Germinal center (tissue), 1 donor: Measurements from ENCODE around the gene RSPH3.
"Not testable (repeated sequence)": the region's sequence is repeated elsewhere in the genome, so short reads cannot be mapped to it uniquely, and the experiment has no call there.

Experiments
- DNase-seq: peaks from one replicate; pipeline ENCODE4 v3.0.0; 2012; ENCODE audit warnings: mixed read lengths, low spot score

The RSPH3 gene

GRCh38 chr6:158972241-158973233 is 27.5 kb downstream of the RSPH3 start:
- DNase-seq, result peak; percentile 52

DNA sequence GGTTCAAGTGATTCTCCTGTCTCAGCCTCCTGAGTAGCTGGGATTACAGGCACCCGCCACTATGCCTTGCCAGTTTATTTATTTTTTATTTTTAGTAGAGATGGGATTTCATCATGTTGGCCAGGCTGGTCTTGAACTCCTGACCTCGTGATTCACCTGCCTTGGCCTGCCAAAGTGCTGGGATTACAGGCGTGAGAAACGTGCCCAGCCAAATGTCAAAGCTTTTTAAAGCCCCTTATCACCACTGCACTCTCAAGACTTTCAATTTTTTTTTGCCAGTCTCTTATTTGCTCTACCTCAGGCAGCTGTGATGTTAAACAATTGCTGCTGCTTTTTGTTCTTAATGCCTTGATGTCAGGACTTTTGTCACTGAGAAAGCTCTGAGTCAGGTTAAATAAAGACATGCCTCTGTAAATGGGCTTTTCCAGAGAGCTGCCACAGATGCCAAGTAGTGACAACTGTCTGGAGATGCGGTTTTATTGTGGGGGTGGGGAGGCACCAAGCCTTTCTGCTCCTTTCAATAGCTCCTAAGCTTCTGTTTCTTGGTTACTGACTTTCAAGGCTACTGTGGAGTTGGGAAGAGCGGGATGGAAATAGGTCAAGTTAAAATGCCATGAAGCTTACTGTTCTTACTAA is 29.2 kb downstream of the RSPH3 start:
- DNase-seq, result no peak

DNA sequence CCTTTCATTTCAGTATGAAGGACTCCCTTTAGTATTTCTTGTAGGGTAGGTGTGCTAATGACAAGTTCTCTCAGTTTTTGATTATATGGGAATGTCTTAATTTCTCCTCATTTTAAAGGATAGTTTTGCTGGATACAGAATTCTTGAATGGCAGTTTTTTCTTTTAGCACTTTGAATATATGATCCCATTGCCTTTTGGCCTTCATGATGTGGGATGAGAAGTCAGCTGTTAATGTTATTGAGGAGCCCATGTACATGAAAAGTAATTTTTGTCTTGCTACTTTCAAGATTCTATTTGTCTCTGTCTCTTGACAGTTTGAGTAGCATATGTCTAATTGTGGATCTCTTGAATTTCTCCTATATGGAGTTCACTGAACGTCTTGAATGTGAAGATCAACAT is 30.9 kb downstream of the RSPH3 start:
- DNase-seq, result no peak

DNA sequence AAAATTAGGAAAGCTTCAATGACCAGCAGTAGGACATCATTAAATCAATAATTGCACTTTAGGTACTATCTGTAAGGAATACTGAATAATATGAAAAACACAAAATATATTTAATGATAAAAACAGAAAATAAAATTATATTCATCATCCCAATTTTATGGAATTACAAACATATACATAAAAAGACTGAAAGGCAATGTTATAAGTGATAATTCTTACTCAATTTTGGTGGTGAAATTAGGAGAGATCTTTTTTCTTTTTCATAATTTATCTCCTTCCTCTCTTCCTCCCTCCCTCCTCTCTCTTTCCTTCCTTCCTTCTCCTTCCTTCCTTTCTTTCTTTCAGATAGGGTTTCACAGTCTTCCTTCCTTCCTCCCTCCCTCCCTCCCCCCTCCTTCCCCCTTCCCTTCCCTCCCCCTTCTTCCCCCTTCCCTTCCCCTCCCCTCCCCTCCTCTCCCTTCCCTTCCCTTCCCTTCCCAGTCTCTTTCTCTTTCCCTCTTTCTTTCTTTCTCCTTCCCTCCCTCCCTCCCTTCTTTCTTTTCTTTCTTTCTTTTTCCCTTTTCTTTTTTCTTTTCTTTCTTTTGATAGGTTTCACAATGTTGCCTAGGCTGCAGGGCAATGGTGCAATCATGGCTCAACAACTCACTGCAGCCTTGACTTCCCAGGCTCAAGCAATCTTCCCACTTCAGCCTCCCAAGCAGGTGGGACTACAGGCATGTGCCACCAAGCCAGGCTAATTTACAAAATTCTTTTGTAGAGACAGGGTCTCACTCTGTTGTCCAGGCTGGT is 36.8 kb downstream of the RSPH3 start:
- DNase-seq, result no peak

- no peak for DNase-seq
Measured at GRCh38 chr6:158962371-158962770, 37.6 kb downstream of the RSPH3 start.

GRCh38 chr6:158960026-158960425 is 40.0 kb downstream of the RSPH3 start:
- DNase-seq, result no peak

DNA sequence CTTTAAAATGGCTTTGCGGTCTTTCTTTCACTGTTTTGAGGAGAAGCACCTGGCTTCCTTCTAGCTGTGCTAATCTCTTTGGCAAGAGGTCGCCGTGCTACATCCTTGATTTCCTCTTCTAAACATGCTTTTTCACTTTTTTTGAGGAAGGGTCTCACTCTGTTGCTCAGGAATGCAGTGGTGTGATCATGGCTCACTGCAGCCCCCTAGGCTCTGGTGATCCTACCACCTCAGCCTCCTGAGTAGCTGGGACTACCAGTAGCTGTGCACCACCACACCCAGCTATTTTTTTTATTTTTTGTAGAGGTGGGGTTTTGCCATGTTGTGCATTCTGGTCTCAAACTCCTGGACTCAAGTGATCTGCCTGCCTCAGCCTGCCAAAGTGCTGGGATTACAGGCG is 40.5 kb downstream of the RSPH3 start:
- no peak for DNase-seq

GRCh38 chr6:158958504-158959386 is 41.3 kb downstream of the RSPH3 start:
- DNase-seq, result peak; percentile 21

DNA sequence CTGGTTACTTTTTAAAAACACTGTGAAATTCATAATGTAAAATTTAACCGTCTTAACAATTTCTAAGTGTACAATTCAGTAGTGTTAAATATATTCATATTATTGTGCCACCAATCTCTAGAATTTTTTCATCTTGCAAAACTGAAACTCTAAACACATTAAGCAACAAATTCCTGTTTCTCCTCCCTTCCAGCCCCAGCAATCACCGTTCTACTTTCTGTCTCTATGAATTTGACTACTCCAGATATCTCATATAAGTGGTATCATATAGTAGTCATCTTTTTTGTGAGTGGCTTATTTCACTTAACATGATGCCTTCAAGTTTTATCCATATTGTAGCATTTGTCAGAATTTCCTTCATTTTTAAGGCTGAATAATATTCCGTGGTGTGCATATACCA is 44.7 kb downstream of the RSPH3 start:
- no peak for DNase-seq

- no peak for DNase-seq
Measured at GRCh38 chr6:158954753-158955152, 45.2 kb downstream of the RSPH3 start.

GRCh38 chr6:158952011-158952410 is 48.0 kb downstream of the RSPH3 start:
- not testable (repeated sequence) for DNase-seq

- not testable (repeated sequence) for DNase-seq
Measured at GRCh38 chr6:158951565-158951964, 48.4 kb downstream of the RSPH3 start.

DNA sequence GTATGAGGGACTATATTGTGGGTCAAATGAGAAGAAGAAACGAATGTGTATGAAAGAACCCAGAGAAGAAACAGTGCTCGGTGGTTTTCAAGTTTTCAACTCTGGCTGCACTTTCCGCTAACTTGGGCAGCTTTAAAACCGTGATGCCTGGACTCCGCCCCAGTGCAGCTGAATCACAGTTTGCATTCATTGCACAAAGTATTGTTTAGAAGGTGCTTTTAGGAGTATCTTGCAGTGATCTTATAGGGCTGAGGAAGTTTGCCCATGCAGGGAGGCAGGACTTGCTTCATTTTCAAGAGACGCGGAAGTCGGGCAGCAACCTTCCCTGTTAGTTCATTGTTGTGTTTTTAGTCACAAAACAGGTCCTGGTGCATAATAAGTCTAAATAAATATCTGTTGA is 52.7 kb downstream of the RSPH3 start:
- no peak for DNase-seq

- DNase-seq, result no peak
Measured at GRCh38 chr6:158943380-158944032, 56.5 kb downstream of the RSPH3 start.

GRCh38 chr6:158942349-158942748 is 57.7 kb downstream of the RSPH3 start:
- no peak for DNase-seq

DNA sequence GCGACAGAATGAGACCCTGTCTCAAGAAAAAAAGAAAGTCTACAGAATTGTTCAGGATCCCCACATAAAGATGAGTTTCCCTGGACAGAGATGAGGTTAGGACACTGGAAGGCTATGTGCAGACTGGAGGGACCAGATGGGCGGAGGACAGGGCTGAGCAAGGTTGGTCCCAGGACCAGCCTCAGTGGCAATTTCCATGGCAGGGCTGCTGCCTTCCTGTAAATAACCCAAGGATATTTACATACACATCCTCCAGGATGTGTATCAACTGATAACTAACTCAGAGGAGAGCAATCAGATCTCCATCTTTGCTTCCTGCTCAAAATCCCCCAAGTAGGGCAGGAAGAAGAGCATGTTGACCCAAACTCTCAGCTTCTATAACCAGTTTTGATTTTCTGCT is 58.8 kb downstream of the RSPH3 start:
- DNase-seq, result no peak

GRCh38 chr6:158939255-158940159 is 60.5 kb downstream of the RSPH3 start:
- DNase-seq, result peak; percentile 35

DNA sequence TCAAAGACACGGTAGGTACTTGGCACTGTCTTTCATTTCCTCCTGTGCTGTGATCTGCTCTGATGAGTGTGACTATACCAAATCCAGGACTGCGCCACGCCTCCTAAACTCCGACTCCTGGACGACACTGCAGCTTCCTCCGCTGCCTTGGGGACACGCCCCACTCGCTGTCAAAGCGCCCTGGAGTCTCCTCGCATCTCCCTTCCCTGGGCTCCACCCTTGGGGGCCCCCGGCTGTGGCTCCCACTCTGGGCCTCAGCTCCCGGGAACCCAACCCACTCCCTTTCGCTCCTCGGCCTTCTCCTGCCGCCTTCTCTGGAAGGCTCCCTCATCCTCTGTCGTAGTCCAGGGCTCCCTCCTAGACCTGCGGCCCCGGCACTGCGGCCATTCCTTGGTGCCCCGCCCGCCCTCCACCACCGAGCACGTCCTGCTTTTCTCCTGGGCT is 61.2 kb downstream of the RSPH3 start:
- no peak for DNase-seq

GRCh38 chr6:158938220-158938619 is 61.8 kb downstream of the RSPH3 start:
- no peak for DNase-seq

- DNase-seq, result no peak
Measured at GRCh38 chr6:158934157-158934556, 65.8 kb downstream of the RSPH3 start.
